ENCODE measurements around the gene IZUMO1.
"Not testable (repeated sequence)": the region's sequence is repeated elsewhere in the genome, so short reads cannot be mapped to it uniquely, and the experiment has no call there.

DNA sequence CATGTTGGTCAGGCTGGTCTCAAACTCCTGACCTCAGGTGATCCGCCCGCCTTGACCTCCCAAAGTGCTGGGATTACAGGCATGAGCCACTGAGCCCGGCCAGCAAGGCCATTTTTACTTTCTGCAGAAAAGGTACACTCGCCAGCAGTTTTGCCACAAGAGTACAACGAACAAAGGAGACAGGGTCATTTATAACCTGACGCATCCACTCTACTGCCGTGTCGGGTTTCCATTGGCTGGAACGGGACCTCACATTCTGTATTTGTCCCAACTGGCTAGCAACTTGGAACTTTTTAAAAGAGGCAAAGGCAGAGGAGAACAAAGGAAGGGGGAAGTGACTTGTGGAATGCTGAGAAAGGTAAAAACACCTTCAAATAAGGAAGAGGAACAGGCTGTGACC lies 40.6 kb upstream of the IZUMO1 start:
- TF ChIP-seq CTCF, POLR2A (IDR thresholded peaks at IDR 0.05): not testable (repeated sequence)
